Liver (tissue), 2 donors: ENCODE results near the gene NRF1.

Experiments
- YY1 ChIP-seq: IDR thresholded peaks from 2 replicates; pipeline ENCODE4 v1.6.1; 2016; ENCODE audit warnings: antibody characterized with exemption, mild to moderate bottlenecking
- TF ChIP-seq, protein P1 (sequence below): IDR thresholded peaks from 2 replicates; pipeline ENCODE4 v1.6.1; 2016; ENCODE audit warnings: antibody characterized with exemption
- TF ChIP-seq, protein P2 (sequence below): fragments of 150-350 bp; IDR thresholded peaks from 2 replicates; pipeline ENCODE4 v1.5.1; 2017; ENCODE audit warnings: improper control_type of control experiment, low read depth, low read length; ENCODE audit not compliant: missing input control
- donor health status: healthy.

DNA sequence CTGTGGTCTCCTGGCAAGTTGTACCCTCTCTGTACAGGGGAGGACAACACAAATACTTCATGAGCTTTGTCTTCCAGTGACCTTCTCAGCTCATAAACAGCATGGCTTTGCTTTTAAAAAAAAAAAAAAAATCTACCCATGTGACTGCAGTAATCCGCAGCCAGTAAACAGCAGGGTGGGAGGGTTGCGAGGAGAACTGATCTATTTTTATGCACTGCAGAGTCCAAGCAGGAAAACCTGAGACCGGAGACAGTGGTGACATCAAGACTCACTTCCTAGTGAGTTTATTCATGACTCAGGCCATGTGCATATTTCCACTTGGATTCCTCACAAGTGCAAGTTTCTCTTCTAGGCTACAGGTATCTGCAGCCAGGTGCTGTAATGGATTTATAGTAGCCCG, 127.9 kb downstream of the NRF1 start:
- TF ChIP-seq YY1: no peak
- TF ChIP-seq, protein P1, sequence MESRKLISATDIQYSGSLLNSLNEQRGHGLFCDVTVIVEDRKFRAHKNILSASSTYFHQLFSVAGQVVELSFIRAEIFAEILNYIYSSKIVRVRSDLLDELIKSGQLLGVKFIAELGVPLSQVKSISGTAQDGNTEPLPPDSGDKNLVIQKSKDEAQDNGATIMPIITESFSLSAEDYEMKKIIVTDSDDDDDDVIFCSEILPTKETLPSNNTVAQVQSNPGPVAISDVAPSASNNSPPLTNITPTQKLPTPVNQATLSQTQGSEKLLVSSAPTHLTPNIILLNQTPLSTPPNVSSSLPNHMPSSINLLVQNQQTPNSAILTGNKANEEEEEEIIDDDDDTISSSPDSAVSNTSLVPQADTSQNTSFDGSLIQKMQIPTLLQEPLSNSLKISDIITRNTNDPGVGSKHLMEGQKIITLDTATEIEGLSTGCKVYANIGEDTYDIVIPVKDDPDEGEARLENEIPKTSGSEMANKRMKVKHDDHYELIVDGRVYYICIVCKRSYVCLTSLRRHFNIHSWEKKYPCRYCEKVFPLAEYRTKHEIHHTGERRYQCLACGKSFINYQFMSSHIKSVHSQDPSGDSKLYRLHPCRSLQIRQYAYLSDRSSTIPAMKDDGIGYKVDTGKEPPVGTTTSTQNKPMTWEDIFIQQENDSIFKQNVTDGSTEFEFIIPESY: no peak
- TF ChIP-seq, protein P2, sequence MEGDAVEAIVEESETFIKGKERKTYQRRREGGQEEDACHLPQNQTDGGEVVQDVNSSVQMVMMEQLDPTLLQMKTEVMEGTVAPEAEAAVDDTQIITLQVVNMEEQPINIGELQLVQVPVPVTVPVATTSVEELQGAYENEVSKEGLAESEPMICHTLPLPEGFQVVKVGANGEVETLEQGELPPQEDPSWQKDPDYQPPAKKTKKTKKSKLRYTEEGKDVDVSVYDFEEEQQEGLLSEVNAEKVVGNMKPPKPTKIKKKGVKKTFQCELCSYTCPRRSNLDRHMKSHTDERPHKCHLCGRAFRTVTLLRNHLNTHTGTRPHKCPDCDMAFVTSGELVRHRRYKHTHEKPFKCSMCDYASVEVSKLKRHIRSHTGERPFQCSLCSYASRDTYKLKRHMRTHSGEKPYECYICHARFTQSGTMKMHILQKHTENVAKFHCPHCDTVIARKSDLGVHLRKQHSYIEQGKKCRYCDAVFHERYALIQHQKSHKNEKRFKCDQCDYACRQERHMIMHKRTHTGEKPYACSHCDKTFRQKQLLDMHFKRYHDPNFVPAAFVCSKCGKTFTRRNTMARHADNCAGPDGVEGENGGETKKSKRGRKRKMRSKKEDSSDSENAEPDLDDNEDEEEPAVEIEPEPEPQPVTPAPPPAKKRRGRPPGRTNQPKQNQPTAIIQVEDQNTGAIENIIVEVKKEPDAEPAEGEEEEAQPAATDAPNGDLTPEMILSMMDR: no peak
